WERI-Rb-1 (cell line): ENCODE results near the gene EME1.

Experiments
- DNase-seq: peaks from one replicate; pipeline ENCODE4 v3.0.0-alpha.2; 2020
- H3K27ac ChIP-seq: fragments of 250-450 bp; sonication (Bioruptor Pico); 2 replicates; pipeline ENCODE4 v1.5.1; 2020; ENCODE audit warnings: mild to moderate bottlenecking, moderate library complexity
- H3K27me3 ChIP-seq: fragments of 250-450 bp; sonication (Bioruptor Pico); 2 replicates; pipeline ENCODE4 v1.5.1; 2021; ENCODE audit warnings: mild to moderate bottlenecking, low read depth, moderate library complexity; ENCODE audit not compliant: insufficient read depth, severe bottlenecking
- H3K36me3 ChIP-seq: fragments of 250-450 bp; sonication (Bioruptor Pico); 2 replicates; pipeline ENCODE4 v1.5.1; 2020; ENCODE audit warnings: mild to moderate bottlenecking, moderate library complexity
- H3K4me3 ChIP-seq: 2 replicates; pipeline ENCODE4 v1.5.1; 2011; ENCODE audit warnings: low read depth, mild to moderate bottlenecking, control low read depth, low read length
- H3K9me3 ChIP-seq: fragments of 250-450 bp; sonication (Bioruptor Pico); 2 replicates; pipeline ENCODE4 v1.5.1; 2021; ENCODE audit warnings: mild to moderate bottlenecking, moderate library complexity; ENCODE audit not compliant: severe bottlenecking
- TF ChIP-seq, protein P1 (sequence below): IDR thresholded peaks from 2 replicates; pipeline ENCODE4 v1.5.1; 2011; ENCODE audit warnings: low read depth, mild to moderate bottlenecking, control low read depth, inconsistent platforms, low read length

EME1 gene

DNA sequence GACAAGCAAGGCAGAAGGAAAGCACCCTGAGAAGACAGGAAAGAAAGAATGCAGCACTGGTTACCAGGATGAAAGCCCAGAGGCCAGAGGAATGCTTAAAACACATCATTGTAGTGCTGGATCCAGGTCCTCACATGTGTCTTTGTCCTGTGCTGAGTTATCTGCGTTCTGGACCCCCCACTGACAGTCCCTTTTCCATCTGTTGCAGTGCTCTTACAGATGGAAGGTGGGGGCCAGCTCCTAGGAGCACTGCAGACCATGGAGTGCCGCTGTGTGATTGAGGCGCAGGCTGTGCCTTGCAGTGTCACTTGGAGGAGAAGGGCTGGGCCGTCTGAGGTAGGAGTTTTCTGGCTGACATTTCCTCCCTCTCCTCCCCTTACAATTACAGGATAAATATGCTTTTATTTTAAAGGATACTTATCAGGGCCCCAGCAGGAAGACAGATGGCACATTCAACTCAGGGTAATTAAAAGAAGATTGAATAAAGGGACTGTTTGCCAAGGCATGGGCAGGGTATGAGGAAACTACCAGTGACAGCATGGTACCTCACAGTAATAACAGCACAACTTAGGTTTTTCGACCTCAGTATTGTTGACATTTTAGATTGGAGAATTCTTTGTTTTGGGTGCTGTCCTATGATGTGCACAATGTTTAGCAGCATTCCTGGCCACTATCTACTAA is 3.0 kb downstream of the EME1 start:
- Histone ChIP-seq H3K9me3 (no peaks in the 10 kb centered on the region), H3K27ac (peak overlapping the region; percentile 40), H3K27me3 (no peaks in the 10 kb centered on the region), H3K4me3 (no peak overlapping the region), H3K36me3 (peaks cover 48% of the 10 kb centered on the region)
- TF ChIP-seq, protein P1, sequence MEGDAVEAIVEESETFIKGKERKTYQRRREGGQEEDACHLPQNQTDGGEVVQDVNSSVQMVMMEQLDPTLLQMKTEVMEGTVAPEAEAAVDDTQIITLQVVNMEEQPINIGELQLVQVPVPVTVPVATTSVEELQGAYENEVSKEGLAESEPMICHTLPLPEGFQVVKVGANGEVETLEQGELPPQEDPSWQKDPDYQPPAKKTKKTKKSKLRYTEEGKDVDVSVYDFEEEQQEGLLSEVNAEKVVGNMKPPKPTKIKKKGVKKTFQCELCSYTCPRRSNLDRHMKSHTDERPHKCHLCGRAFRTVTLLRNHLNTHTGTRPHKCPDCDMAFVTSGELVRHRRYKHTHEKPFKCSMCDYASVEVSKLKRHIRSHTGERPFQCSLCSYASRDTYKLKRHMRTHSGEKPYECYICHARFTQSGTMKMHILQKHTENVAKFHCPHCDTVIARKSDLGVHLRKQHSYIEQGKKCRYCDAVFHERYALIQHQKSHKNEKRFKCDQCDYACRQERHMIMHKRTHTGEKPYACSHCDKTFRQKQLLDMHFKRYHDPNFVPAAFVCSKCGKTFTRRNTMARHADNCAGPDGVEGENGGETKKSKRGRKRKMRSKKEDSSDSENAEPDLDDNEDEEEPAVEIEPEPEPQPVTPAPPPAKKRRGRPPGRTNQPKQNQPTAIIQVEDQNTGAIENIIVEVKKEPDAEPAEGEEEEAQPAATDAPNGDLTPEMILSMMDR = no peak
- DNase-seq = peak; percentile 60

DNA sequence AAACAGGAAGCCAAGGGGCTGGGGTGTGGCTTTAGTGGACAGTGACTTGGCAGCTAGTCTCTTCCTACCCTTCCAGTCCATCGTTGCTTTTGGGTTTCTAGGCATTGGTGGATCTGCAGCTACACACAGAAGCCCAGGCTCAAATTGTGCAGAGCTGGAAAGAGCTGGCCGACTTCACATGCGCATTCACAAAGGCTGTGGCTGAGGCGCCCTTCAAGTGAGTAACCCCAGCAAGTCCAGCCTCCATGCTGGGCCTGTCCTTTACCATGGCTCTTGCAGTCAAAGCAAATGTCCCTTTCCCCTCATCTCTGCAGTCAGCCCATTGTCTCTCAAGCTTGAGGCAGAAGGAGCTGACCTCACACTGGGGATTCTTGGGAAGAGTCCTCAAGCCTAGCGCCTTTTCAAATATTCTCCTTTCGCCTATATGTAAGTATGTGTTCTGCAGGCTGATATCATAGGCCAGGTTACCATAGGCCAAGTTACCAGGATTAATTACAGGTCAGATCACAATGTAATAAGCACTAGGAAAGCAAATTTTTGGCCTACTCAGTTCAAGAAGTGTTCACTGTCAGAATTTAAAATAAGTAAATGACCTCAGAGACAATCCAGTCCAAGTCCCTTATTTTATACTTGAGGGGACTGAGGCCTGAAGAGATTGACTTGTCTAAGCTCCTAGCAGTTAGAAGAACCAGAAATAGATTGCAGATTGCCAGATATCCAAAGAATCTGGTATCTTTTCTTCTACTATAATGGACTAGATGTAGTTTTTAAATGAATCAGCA is 6.5 kb downstream of the EME1 start:
- no peak overlapping the region for H3K4me3 ChIP-seq
- no peak overlapping the region for H3K27ac ChIP-seq
- H3K36me3 ChIP-seq = peaks cover 67% of the 10 kb centered on the region

DNA sequence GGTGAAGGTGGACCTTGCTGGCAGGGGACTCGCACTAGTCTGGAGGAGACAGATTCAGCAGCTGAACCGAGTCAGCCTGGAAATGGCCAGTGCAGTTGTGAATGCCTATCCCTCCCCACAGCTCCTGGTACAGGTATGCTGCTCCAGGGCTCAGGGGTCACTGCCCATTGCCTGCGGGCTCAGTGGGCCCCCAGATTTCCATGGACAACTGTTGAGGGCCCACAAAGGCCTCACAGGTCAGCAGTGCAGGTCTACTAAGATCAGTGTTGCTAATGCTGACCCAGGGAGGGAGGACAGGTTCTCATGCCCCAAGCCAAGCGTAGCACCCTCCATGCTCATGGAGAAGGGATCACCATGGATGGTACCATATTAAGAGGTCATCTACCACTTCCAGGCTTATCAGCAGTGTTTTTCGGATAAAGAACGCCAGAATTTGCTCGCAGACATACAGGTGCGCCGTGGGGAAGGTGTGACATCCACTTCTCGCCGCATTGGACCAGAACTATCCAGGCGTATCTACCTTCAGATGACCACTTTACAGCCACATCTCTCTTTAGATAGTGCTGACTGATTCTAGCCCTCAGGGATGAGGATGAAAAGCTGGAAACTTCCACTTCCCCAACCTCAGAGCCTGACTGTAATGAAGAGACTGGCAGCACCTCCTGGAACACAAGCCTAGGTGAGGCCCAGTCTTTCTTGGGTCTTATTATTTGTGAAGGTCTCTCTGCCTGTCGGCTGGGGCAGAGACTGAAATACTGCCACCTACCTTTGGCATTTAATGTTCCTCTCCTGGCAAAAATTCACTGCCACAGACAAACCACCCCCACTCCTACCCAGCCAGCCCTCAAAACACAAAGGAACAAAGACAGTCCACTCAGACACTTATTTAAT is 7.6 kb downstream of the EME1 start:
- TF ChIP-seq, protein P1 = 0 out of 2 replicates have a peak, but pooled peaks have one; percentile 12
- Histone ChIP-seq H3K4me3 (no peak overlapping the region), H3K27ac (no peak overlapping the region), H3K9me3 (no peaks in the 10 kb centered on the region), H3K36me3 (peaks cover 77% of the 10 kb centered on the region), H3K27me3 (no peaks in the 10 kb centered on the region)
- DNase-seq = no peak

More for the DNA sequence above, 6.5 kb downstream of the EME1 start:
- TF ChIP-seq, protein P1 = no peak
- Histone ChIP-seq H3K27me3 (no peaks in the 10 kb centered on the region), H3K9me3 (no peaks in the 10 kb centered on the region)
- no peak for DNase-seq

DNA sequence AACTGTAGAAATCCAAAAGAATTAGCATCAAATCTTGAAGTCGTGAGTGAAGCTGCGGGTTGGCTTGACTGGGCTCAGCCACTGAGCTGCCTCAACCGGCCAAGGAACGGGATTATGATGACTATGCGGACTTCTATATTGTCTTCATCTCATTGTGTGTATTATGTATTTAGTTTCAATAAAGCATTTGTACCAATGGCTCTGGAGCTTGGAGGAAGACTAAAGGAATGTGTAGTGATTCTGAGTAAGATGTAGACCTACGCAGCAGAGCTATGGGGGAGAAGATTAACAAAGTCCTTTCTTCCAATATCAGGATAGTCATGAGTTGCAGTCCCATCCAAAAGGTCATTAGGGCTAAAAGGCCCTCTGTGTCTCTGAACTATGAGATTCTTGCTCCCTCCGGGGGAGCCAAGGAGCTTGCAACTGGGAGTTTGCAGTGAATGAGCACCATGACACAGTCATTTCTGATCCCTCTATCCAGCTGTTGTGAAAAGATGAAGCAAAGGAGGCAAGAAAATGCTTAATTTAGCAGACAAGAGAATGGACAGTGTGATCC is 8.3 kb downstream of the EME1 start:
- no peaks in the 10 kb centered on the region for H3K9me3 ChIP-seq
- TF ChIP-seq, protein P1 = no peak
- no peak overlapping the region for H3K4me3 ChIP-seq
- no peak for DNase-seq
- H3K27me3 ChIP-seq = no peaks in the 10 kb centered on the region
- peaks cover 84% of the 10 kb centered on the region for H3K36me3 ChIP-seq
- H3K27ac ChIP-seq = no peak overlapping the region

DNA sequence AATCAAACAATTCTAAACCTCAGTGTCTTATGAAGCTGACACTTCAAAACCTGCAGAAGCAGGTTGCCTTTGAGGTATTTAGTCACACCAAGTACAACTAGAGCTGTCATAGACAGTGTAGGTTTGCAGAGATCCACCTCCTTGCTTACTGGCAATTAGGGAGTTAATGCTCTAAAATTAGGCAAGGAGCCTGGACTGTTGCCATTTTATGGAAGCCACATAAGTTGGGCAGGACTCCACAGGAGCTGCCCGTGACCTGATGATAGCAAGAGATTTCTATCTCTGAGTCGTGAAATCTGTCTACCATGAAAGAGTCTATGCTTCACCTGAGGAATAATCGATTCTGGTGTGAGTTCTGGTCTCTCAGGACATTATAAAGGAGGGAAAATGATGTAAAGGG is 8.9 kb downstream of the EME1 start:
- TF ChIP-seq, protein P1 = no peak
- Histone ChIP-seq H3K36me3 (peaks cover 86% of the 10 kb centered on the region), H3K4me3 (no peak overlapping the region), H3K27me3 (no peaks in the 10 kb centered on the region), H3K27ac (no peak overlapping the region), H3K9me3 (no peaks in the 10 kb centered on the region)
- DNase-seq = no peak
